MM.1S (cell line): ENCODE measurements around the gene CIRBP.
A peak's percentile ranks its signal among the peaks of the same experiment; 100 is the strongest.

Experiments used
- DNase-seq: peaks from one replicate; pipeline ENCODE4 v3.0.0-alpha.2; 2015
- H2AFZ ChIP-seq: fragments of 300-600 bp; sonication (generic); 2 replicates; pipeline ENCODE4 v1.6.0; 2016; ENCODE audit warnings: antibody characterized with exemption, low read length
- H3F3A ChIP-seq: fragments of 300-600 bp; sonication (generic); 2 replicates; pipeline ENCODE4 v1.6.1; 2016; ENCODE audit warnings: mild to moderate bottlenecking, antibody characterized with exemption, low read length, moderate library complexity, mixed read lengths; ENCODE audit not compliant: insufficient read depth
- H3K27ac ChIP-seq: fragments of 300-600 bp; sonication (generic); 2 replicates; pipeline ENCODE4 v1.5.1; 2016; ENCODE audit warnings: mild to moderate bottlenecking, low read length
- H3K27me3 ChIP-seq: fragments of 300-600 bp; sonication (generic); replicated peaks from 2 replicates; pipeline ENCODE4 v1.6.0; 2016; ENCODE audit warnings: low read length; ENCODE audit not compliant: insufficient read depth
- H3K36me3 ChIP-seq: fragments of 300-600 bp; sonication (generic); replicated peaks from 2 replicates; pipeline ENCODE4 v1.6.1; 2016; ENCODE audit warnings: mild to moderate bottlenecking, low read length, mixed read lengths; ENCODE audit not compliant: insufficient read depth
- H3K4me1 ChIP-seq: fragments of 300-600 bp; sonication (generic); 2 replicates; pipeline ENCODE4 v1.6.1; 2016; ENCODE audit warnings: low read length, mixed read lengths
- H3K4me2 ChIP-seq: fragments of 300-600 bp; sonication (generic); 2 replicates; pipeline ENCODE4 v1.6.0; 2016; ENCODE audit warnings: low read depth, low read length
- H3K4me3 ChIP-seq: fragments of 300-600 bp; sonication (generic); 2 replicates; pipeline ENCODE4 v1.5.1; 2016; ENCODE audit warnings: low read length, mixed read lengths
- H3K79me2 ChIP-seq: fragments of 300-600 bp; sonication (generic); 2 replicates; pipeline ENCODE4 v1.6.1; 2016; ENCODE audit warnings: mixed run types, low read length, mixed read lengths
- H3K9ac ChIP-seq: fragments of 300-600 bp; sonication (generic); 2 replicates; pipeline ENCODE4 v1.6.1; 2016; ENCODE audit warnings: low read length, mixed read lengths
- H3K9me2 ChIP-seq: fragments of 300-600 bp; sonication (generic); replicated peaks from 2 replicates; pipeline ENCODE4 v1.6.1; 2016; ENCODE audit warnings: mild to moderate bottlenecking, low read length, mixed read lengths; ENCODE audit not compliant: insufficient read depth
- H3K9me3 ChIP-seq: fragments of 300-600 bp; sonication (generic); replicated peaks from 2 replicates; pipeline ENCODE4 v1.6.1; 2016; ENCODE audit warnings: mild to moderate bottlenecking, low read length, mixed read lengths; ENCODE audit not compliant: insufficient read depth
- H4K20me1 ChIP-seq: fragments of 300-600 bp; sonication (generic); 2 replicates; pipeline ENCODE4 v1.6.1; 2016; ENCODE audit warnings: mild to moderate bottlenecking, low read length, moderate library complexity, mixed read lengths; ENCODE audit not compliant: insufficient read depth
- CTCF ChIP-seq: fragments of 300-600 bp; sonication (generic); IDR thresholded peaks from 2 replicates; pipeline ENCODE4 v1.5.1; 2016; ENCODE audit warnings: antibody characterized with exemption, low read length, mixed read lengths
- EZH2 ChIP-seq: fragments of 300-600 bp; sonication (generic); optimal IDR thresholded peaks from 2 replicates; pipeline ENCODE3; 2017; ENCODE audit warnings: low read depth, mild to moderate bottlenecking, antibody characterized with exemption, low read length, mixed read lengths
- EZH2phosphoT487 ChIP-seq: fragments of 300-600 bp; sonication (generic); IDR thresholded peaks from 2 replicates; pipeline ENCODE4 v1.6.1; 2018; ENCODE audit warnings: antibody characterized with exemption, low read length

The CIRBP gene

GRCh38 chr19:1241417-1242095, 27.6 kb upstream of the CIRBP start, which contains the start of gene ATP5F1D:
TSS of gene ATP5F1D (plus strand) at chr19:1241751. CDS start at chr19:1241851, 100 bp downstream.
- H3K9ac ChIP-seq = peak within 1 kb of the TSS; percentile 86
- no peaks in the 10 kb centered on the region for H3K36me3 ChIP-seq
- DNase-seq = peak; percentile 99
- H3F3A ChIP-seq = peaks cover 33% of the 10 kb centered on the region
- no peak within 1 kb of the TSS for H3K27ac ChIP-seq
- peaks cover 33% of the 10 kb centered on the region for H3K79me2 ChIP-seq
- H4K20me1 ChIP-seq = no peaks in the 10 kb centered on the region
- no peaks in the 10 kb centered on the region for H3K9me2 ChIP-seq
- peak within 1 kb of the TSS; percentile 99 for H3K4me2 ChIP-seq
- peaks cover 28% of the 10 kb centered on the region for H3K27me3 ChIP-seq
- no peak for TF ChIP-seq EZH2
- no peak for TF ChIP-seq CTCF
- no peak for TF ChIP-seq EZH2phosphoT487
- H2AFZ ChIP-seq = peak within 1 kb of the TSS; percentile 77
- peaks cover 17% of the 10 kb centered on the region for H3K4me1 ChIP-seq
- no peaks in the 10 kb centered on the region for H3K9me3 ChIP-seq
- H3K4me3 ChIP-seq = peak within 1 kb of the TSS; percentile 88

GRCh38 chr19:1243768-1244692, 25.1 kb upstream of the CIRBP start:
- no peak overlapping the region for H3K27ac ChIP-seq
- H2AFZ ChIP-seq = no peak overlapping the region
- H3K79me2 ChIP-seq = peaks cover 33% of the 10 kb centered on the region
- no peak overlapping the region for H3K9ac ChIP-seq
- H3F3A ChIP-seq = peaks cover 43% of the 10 kb centered on the region
- H3K4me1 ChIP-seq = peaks cover 26% of the 10 kb centered on the region
- H3K9me2 ChIP-seq = no peaks in the 10 kb centered on the region
- H3K4me2 ChIP-seq = peak overlapping the region; percentile 15; the same call in 1 of the 2 replicates
- no peaks in the 10 kb centered on the region for H3K36me3 ChIP-seq
- H4K20me1 ChIP-seq = no peaks in the 10 kb centered on the region
- no peaks in the 10 kb centered on the region for H3K9me3 ChIP-seq
- TF ChIP-seq EZH2phosphoT487 (no peak), CTCF (peak; percentile 97), EZH2 (no peak)
- DNase-seq = peak; percentile 84
- peaks cover 10% of the 10 kb centered on the region for H3K27me3 ChIP-seq
- no peak overlapping the region for H3K4me3 ChIP-seq

- no peak for TF ChIP-seq CTCF
- no peak for TF ChIP-seq EZH2
- TF ChIP-seq EZH2phosphoT487 = no peak
- peaks cover 36% of the 10 kb centered on the region for H3K79me2 ChIP-seq
- H3K27ac ChIP-seq = no peak overlapping the region
- no peaks in the 10 kb centered on the region for H4K20me1 ChIP-seq
- no peaks in the 10 kb centered on the region for H3K9me2 ChIP-seq
- H3K36me3 ChIP-seq = no peaks in the 10 kb centered on the region
- 0 out of 2 replicates have a peak, but pooled peaks cover 1% of the 10 kb centered on the region for H3K27me3 ChIP-seq
- H3K4me1 ChIP-seq = peaks cover 26% of the 10 kb centered on the region
- no peaks in the 10 kb centered on the region for H3K9me3 ChIP-seq
- no peak overlapping the region for H3K9ac ChIP-seq
- H3F3A ChIP-seq = peaks cover 35% of the 10 kb centered on the region
- H2AFZ ChIP-seq = no peak overlapping the region
- no peak overlapping the region for H3K4me3 ChIP-seq
- no peak for DNase-seq
- peak overlapping the region; percentile 7; the same call in 1 of the 2 replicates for H3K4me2 ChIP-seq
Observed at GRCh38 chr19:1244693-1245451, 24.3 kb upstream of the CIRBP start.
